ENCODE data around the gene MAZ.
"Not testable (repeated sequence)": the region's sequence is repeated elsewhere in the genome, so short reads cannot be mapped to it uniquely, and the experiment has no call there.

The MAZ gene

DNA sequence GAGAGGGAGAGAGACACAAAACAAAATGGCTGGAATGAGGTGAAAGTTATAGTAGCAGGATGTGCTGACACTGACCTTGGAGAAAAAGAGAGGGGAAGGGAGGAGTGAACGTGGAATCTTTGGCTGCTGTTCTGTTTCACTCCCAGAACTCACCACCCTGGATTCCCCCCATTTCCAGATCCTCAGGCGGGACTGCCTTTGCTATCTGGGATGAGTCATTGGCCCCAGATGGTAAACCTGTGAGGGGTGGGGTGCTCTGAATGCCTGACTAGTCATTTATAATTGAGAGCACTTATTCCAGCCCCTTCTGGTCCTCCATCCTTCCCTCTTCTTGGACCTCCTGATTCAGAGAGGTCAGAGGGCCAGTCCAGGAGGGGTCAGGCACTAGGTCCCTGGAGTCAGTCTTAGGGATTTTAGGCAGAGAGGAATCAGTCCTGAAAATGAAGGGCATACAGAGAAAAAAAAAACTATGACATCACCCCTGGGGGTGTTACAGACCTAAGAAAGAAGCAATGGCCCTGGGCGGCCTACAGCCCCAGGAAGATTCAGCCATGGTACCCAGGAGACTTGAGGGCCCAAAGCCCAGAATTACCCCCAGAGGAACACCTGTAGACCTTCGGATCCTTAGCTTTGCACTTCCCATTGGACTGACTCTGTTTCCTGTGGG is 30.5 kb upstream of the MAZ start:
- Histone ChIP-seq H3K4me3 (replicated peaks; ENCODE audit: insufficient read depth, low read length) (no peak overlapping the region), H3K27me3 (ENCODE audit: insufficient read depth, poor library complexity, severe bottlenecking) (no peaks in the 10 kb centered on the region), H3K27ac (replicated peaks) (no peak overlapping the region)
- TF ChIP-seq SPI1 (IDR thresholded peaks at IDR 0.05; ENCODE audit: borderline replicate concordance, low read depth) = no peak
- TF ChIP-seq POLR2AphosphoS5 (IDR thresholded peaks at IDR 0.05; ENCODE audit: low read depth) = no peak
- no peak for TF ChIP-seq GABPA (IDR thresholded peaks at IDR 0.05; ENCODE audit: low read depth)
- TF ChIP-seq, protein P1, sequence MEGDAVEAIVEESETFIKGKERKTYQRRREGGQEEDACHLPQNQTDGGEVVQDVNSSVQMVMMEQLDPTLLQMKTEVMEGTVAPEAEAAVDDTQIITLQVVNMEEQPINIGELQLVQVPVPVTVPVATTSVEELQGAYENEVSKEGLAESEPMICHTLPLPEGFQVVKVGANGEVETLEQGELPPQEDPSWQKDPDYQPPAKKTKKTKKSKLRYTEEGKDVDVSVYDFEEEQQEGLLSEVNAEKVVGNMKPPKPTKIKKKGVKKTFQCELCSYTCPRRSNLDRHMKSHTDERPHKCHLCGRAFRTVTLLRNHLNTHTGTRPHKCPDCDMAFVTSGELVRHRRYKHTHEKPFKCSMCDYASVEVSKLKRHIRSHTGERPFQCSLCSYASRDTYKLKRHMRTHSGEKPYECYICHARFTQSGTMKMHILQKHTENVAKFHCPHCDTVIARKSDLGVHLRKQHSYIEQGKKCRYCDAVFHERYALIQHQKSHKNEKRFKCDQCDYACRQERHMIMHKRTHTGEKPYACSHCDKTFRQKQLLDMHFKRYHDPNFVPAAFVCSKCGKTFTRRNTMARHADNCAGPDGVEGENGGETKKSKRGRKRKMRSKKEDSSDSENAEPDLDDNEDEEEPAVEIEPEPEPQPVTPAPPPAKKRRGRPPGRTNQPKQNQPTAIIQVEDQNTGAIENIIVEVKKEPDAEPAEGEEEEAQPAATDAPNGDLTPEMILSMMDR (IDR thresholded peaks at IDR 0.05; ENCODE audit: insufficient read depth, low read length) = no peak
- no peak for TF ChIP-seq REST (IDR thresholded peaks at IDR 0.05; ENCODE audit: insufficient replicate concordance, low read depth)
- no peak for DNase-seq (ENCODE audit: low read depth in 1 of 2, low spot score in 1 of 2)

- DNase-seq (ENCODE audit: low read depth in 1 of 2, low spot score in 1 of 2) = no peak
- H3K27ac ChIP-seq (replicated peaks) = no peak within 1 kb of the TSS
- no peak for TF ChIP-seq REST (IDR thresholded peaks at IDR 0.05; ENCODE audit: insufficient replicate concordance, low read depth)
- TF ChIP-seq, protein P1 (IDR thresholded peaks at IDR 0.05; ENCODE audit: insufficient read depth, low read length) = no peak
- no peak for TF ChIP-seq SPI1 (IDR thresholded peaks at IDR 0.05; ENCODE audit: borderline replicate concordance, low read depth)
- TF ChIP-seq POLR2AphosphoS5 (IDR thresholded peaks at IDR 0.05; ENCODE audit: low read depth) = no peak
- TF ChIP-seq GABPA (IDR thresholded peaks at IDR 0.05; ENCODE audit: low read depth) = no peak
- H3K4me3 ChIP-seq (replicated peaks; ENCODE audit: insufficient read depth, low read length) = no peak within 1 kb of the TSS
- no peaks in the 10 kb centered on the region for H3K27me3 ChIP-seq (ENCODE audit: insufficient read depth, poor library complexity, severe bottlenecking)
Measured at GRCh38 chr16:29777576-29778350, 28.6 kb upstream of the MAZ start, which contains the start of gene ZG16. ZG16 (plus strand) TSS chr16:29778256; CDS start chr16:29779267, 1,011 bp downstream.

- no peak overlapping the region for H3K27ac ChIP-seq (replicated peaks)
- DNase-seq (ENCODE audit: low read depth in 1 of 2, low spot score in 1 of 2) = no peak
- H3K27me3 ChIP-seq (ENCODE audit: insufficient read depth, poor library complexity, severe bottlenecking) = no peaks in the 10 kb centered on the region
- H3K4me3 ChIP-seq (replicated peaks; ENCODE audit: insufficient read depth, low read length) = no peak overlapping the region
- TF ChIP-seq SPI1 (IDR thresholded peaks at IDR 0.05; ENCODE audit: borderline replicate concordance, low read depth) (no peak), GABPA (IDR thresholded peaks at IDR 0.05; ENCODE audit: low read depth) (no peak)
Measured at GRCh38 chr16:29779474-29779873, 26.9 kb upstream of the MAZ start.

DNA sequence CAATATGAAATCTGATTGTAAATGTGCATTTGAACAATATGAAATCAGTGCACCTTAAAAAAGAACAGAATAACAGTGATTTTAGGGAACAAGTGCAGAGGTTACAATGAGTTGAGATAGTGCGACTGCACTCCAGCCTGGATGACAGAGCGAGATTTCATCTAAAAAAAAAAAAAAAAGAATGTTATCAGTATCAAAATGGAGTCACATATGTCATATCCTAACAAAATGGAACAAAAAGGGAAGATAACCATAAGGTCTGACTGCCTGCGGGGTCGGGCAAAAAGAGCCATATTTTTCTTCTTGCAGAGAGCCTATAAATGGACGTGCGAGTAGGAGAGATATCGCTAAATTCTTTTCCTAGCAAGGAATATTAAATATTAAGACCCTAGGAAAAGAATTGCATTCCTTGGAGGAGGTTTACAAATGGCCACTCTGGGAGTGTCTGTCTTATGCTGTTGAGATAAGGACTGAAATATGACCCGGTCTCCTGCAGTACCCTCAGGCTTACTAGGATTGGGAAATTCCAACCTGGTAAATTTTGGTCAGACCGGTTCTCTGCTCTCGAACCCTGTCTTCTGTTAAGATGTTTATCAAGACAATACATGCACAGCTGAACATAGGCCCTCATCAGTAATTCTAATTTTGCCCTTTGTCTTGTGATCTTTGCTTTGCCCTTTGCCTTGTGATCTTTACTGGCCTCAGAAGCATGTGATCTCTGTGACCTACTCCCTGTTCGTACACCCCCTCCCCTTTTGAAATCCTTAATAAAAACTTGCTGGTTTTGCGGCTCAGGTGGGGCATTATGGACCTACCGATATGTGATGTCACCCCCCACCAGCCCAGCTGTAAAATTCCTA is 23.0 kb upstream of the MAZ start:
- not testable (repeated sequence) for H3K27ac ChIP-seq (replicated peaks); H3K27me3 ChIP-seq (ENCODE audit: insufficient read depth, poor library complexity, severe bottlenecking); H3K4me3 ChIP-seq (replicated peaks; ENCODE audit: insufficient read depth, low read length); DNase-seq (ENCODE audit: low read depth in 1 of 2, low spot score in 1 of 2)

Data from HL-60 (cell line).